ENCODE measurements around the gene KRT38.

DNA sequence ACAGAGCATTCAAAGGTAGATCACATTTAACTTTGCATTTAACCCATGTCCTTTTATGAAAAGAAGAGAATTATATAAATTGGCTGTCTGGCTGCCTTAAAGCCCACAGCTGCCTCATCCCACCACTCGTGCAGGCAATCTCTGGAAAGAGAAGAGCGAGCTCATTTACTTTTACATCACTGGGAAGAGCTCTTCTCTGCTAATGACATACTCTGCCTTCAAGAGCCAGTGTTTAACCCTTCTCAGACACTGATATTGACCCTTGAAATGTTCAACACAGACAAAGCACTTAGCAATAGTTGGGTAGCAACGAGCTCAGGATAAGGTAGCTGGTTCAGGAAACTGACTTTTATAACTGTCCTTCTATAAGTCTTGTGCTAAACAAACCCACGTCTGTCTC, 6.8 kb downstream of the KRT38 start:
- TF ChIP-seq, protein P1, sequence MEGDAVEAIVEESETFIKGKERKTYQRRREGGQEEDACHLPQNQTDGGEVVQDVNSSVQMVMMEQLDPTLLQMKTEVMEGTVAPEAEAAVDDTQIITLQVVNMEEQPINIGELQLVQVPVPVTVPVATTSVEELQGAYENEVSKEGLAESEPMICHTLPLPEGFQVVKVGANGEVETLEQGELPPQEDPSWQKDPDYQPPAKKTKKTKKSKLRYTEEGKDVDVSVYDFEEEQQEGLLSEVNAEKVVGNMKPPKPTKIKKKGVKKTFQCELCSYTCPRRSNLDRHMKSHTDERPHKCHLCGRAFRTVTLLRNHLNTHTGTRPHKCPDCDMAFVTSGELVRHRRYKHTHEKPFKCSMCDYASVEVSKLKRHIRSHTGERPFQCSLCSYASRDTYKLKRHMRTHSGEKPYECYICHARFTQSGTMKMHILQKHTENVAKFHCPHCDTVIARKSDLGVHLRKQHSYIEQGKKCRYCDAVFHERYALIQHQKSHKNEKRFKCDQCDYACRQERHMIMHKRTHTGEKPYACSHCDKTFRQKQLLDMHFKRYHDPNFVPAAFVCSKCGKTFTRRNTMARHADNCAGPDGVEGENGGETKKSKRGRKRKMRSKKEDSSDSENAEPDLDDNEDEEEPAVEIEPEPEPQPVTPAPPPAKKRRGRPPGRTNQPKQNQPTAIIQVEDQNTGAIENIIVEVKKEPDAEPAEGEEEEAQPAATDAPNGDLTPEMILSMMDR (IDR thresholded peaks at IDR 0.05): no peak
- no peak for TF ChIP-seq EZH2 (IDR thresholded peaks at IDR 0.05)

Measured in neural progenitor cell (in vitro differentiated cells).